Stimulated activated memory B cell treated with anti-CD40 and anti-IgM and Interleukin-4, amounts not matched to agents 10 μg/mL and 1 μg/mL and 100 μg/mL, for 72 hours (primary cell): ENCODE data around the gene EHMT2.

Source experiments
- ATAC-seq: fragments of 150-1000 bp; cut with Tn5 transposase; 2 replicates; pipeline ENCODE4 v1.10.0; 2021
- H3K27ac Mint-ChIP-seq: one replicate; pipeline ENCODE4 v1.8.0; 2022; ENCODE audit warnings: mild to moderate bottlenecking, mixed read lengths
- H3K27me3 Mint-ChIP-seq: one replicate; pipeline ENCODE4 v1.8.0; 2022; ENCODE audit warnings: mixed read lengths
- H3K36me3 Mint-ChIP-seq: one replicate; pipeline ENCODE4 v1.8.0; 2022; ENCODE audit warnings: mixed read lengths
- H3K4me1 Mint-ChIP-seq: one replicate; pipeline ENCODE4 v1.8.0; 2022; ENCODE audit warnings: mixed read lengths
- H3K4me3 Mint-ChIP-seq: one replicate; pipeline ENCODE4 v1.8.0; 2022; ENCODE audit warnings: mild to moderate bottlenecking, moderate library complexity, mixed read lengths
- H3K9me3 Mint-ChIP-seq: one replicate; pipeline ENCODE4 v1.8.0; 2022; ENCODE audit warnings: mixed read lengths

The EHMT2 gene

DNA sequence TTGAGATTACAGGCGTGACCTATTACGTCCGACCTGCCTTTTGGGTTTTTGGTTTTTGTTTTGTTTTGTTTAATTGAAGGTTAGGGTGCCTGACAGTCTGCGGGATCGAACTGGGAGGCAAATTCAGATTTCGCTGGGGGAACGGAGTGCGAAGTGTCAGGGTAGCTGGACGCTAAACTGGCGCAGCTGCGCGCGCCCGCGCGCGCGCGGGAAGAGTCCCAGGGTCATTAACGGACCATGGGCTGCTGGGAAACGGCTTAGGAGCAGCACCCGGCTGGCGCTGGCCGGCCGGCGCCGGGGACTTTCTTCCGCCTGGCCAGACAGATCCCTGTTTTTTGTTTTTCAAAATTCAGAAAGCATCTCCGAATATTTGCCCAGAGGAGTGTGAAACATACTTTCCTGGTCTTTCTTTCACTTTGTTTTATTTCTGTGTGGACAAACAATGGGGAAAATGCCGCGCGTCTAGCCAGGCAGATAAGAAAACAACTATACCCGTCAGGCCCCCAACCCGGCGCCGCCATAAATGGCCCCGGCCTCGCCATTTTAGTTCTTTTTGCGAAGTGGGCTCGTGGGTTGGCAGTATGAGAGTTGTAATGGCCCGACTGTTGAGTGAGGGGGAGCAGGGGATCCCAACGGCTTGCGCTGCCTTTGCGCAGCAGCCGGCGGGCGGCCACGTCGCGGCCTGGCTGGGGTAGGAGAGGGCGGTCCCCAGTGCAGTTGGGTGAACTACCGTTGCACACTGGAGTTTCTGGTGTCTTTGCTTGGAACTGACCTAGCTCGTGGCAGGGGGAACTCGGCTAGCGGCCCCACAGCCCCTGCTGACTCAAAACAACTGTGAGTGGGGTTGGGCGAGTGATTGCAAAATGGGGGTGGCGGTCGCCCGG is 62.9 kb downstream of the EHMT2 start:
- ATAC-seq = peak; percentile 79
- no peaks in the 10 kb centered on the region for H3K27me3 Mint-ChIP-seq

GRCh38 chr6:31831350-31832215 is 65.9 kb downstream of the EHMT2 start:
- peaks cover 25% of the 10 kb centered on the region for H3K4me1 Mint-ChIP-seq
- H3K36me3 Mint-ChIP-seq = peaks cover 17% of the 10 kb centered on the region
- no peak for ATAC-seq

More for the DNA sequence above, 62.9 kb downstream of the EHMT2 start:
- peak overlapping the region; percentile 93 for H3K4me3 Mint-ChIP-seq
- no peaks in the 10 kb centered on the region for H3K9me3 Mint-ChIP-seq
- peak overlapping the region; percentile 100 for H3K27ac Mint-ChIP-seq
- H3K36me3 Mint-ChIP-seq = peaks cover 38% of the 10 kb centered on the region
- peaks cover 49% of the 10 kb centered on the region for H3K4me1 Mint-ChIP-seq

GRCh38 chr6:31830886-31831335 is 66.6 kb downstream of the EHMT2 start:
- ATAC-seq = no peak

More at GRCh38 chr6:31831350-31832215, 65.9 kb downstream of the EHMT2 start:
- peak overlapping the region; percentile 95 for H3K4me3 Mint-ChIP-seq
- H3K27ac Mint-ChIP-seq = no peak overlapping the region
- H3K27me3 Mint-ChIP-seq = no peaks in the 10 kb centered on the region
- H3K9me3 Mint-ChIP-seq = no peaks in the 10 kb centered on the region

More at GRCh38 chr6:31830886-31831335, 66.6 kb downstream of the EHMT2 start:
- no peaks in the 10 kb centered on the region for H3K27me3 Mint-ChIP-seq
- H3K27ac Mint-ChIP-seq = peak overlapping the region; percentile 89
- H3K4me3 Mint-ChIP-seq = peak overlapping the region; percentile 95
- H3K9me3 Mint-ChIP-seq = no peaks in the 10 kb centered on the region
- H3K4me1 Mint-ChIP-seq = peaks cover 22% of the 10 kb centered on the region
- H3K36me3 Mint-ChIP-seq = peaks cover 11% of the 10 kb centered on the region
